SK-N-SH (cell line): Measurements from ENCODE around the gene NLRP7. TPM values are rescaled to one million over a fixed set of nuclear protein-coding genes. Genes with fewer than 3 reads are reported as not detected.

ENCODE experiments used
- CTCF ChIA-PET: fragments of 300-600, 350-600 bp; formaldehyde crosslinking; extraction: SDS; loops from one replicate; lab custom pipeline; 2021; lab: Yijun Ruan, JAX
- POLR2A ChIA-PET: fragments of 350-600 bp; sonication (Branson Sonifier 250); formaldehyde crosslinking; extraction: SDS; loops from one replicate; lab custom pipeline; 2020; ENCODE audit warnings: antibody characterized with exemption, inconsistent platforms; lab: Yijun Ruan, JAX
- DNase-seq: peaks from one replicate; pipeline ENCODE4 v3.0.0; 2012
- H2AFZ ChIP-seq: fragments of 200-600 bp; sonication (generic); 2 replicates; pipeline ENCODE4 v1.8.1; 2016; ENCODE audit warnings: antibody characterized with exemption, mild to moderate bottlenecking, low read depth
- H3F3A ChIP-seq: fragments of 200-600 bp; sonication (generic); replicated peaks from 2 replicates; pipeline ENCODE3; 2016; ENCODE audit warnings: antibody characterized with exemption, mild to moderate bottlenecking; ENCODE audit not compliant: insufficient read depth
- H3K27ac ChIP-seq, 2 experiments: fragments of 200-500 bp in 1 of 2; fragments of 200-600 bp in 1 of 2; sonication (Bioruptor generic) in 1 of 2; sonication (generic), shearing (Covaris generic) in 1 of 2; 2 replicates each; pipeline versions ENCODE4 v1.5.1 to v1.6.1; 2014 to 2016; ENCODE audit warnings: low read depth in 2 of 2, inconsistent platforms in 1 of 2, low read length in 1 of 2, mild to moderate bottlenecking in 1 of 2, mixed read lengths in 1 of 2
- H3K27me3 ChIP-seq: fragments of 200-600 bp; sonication (generic), shearing (Covaris generic); 2 replicates; pipeline ENCODE4 v1.6.1; 2016; ENCODE audit warnings: mixed run types; ENCODE audit not compliant: insufficient read depth
- H3K36me3 ChIP-seq, 2 experiments: fragments of 200-500 bp in 1 of 2; fragments of 200-600 bp in 1 of 2; sonication (Bioruptor generic) in 1 of 2; sonication (generic) in 1 of 2; replicated peaks in 1 of 2; 2 replicates each; pipeline versions ENCODE3 to v1.5.1; 2014 to 2016; ENCODE audit warnings: low read length in 1 of 2, mild to moderate bottlenecking in 1 of 2; ENCODE audit not compliant: insufficient read depth in 2 of 2, control insufficient read depth in 1 of 2
- H3K4me1 ChIP-seq, 2 experiments: fragments of 200-500 bp in 1 of 2; fragments of 200-600 bp in 1 of 2; sonication (Bioruptor generic) in 1 of 2; sonication (generic), shearing (Covaris generic) in 1 of 2; 2 replicates each; pipeline versions ENCODE4 v1.5.1 to v1.6.1; 2014 to 2016; ENCODE audit warnings: low read depth in 1 of 2, low read length in 1 of 2, mixed run types in 1 of 2; ENCODE audit not compliant: insufficient read depth in 2 of 2, control insufficient read depth in 1 of 2
- H3K4me2 ChIP-seq: fragments of 200-600 bp; sonication (generic), shearing (Covaris generic); 2 replicates; pipeline ENCODE4 v1.6.1; 2017; ENCODE audit warnings: mixed run types
- H3K4me3 ChIP-seq, 2 experiments: fragments of 200-500 bp in 1 of 2; fragments of 200-600 bp in 1 of 2; sonication (Bioruptor generic) in 1 of 2; sonication (generic), shearing (Covaris generic) in 1 of 2; 2 replicates each; pipeline versions ENCODE4 v1.5.1 to v1.8.1; 2014 to 2016; ENCODE audit warnings: low read depth in 2 of 2, inconsistent platforms in 1 of 2, low read length in 1 of 2, mild to moderate bottlenecking in 1 of 2, mixed read lengths in 1 of 2, moderate library complexity in 1 of 2
- H3K79me2 ChIP-seq: fragments of 200-600 bp; sonication (generic); 2 replicates; pipeline ENCODE4 v1.8.1; 2017; ENCODE audit warnings: mild to moderate bottlenecking; ENCODE audit not compliant: insufficient read depth
- H3K9ac ChIP-seq: fragments of 200-600 bp; sonication (generic); 2 replicates; pipeline ENCODE4 v1.6.1; 2017; ENCODE audit warnings: mixed run types
- H3K9me2 ChIP-seq: fragments of 200-600 bp; sonication (generic); 2 replicates; pipeline ENCODE4 v1.6.1; 2017; ENCODE audit warnings: mixed run types
- H3K9me3 ChIP-seq: fragments of 200-600 bp; sonication (generic); 2 replicates; pipeline ENCODE4 v1.6.1; 2017; ENCODE audit warnings: mixed run types, mild to moderate bottlenecking, moderate library complexity
- H4K20me1 ChIP-seq: fragments of 200-600 bp; sonication (generic); 2 replicates; pipeline ENCODE4 v1.6.1; 2017; ENCODE audit warnings: mild to moderate bottlenecking, mixed run types; ENCODE audit not compliant: insufficient read depth
- ELF1 ChIP-seq: IDR thresholded peaks from 2 replicates; pipeline ENCODE4 v1.4.0; 2012
- EZH2phosphoT487 ChIP-seq: fragments of 200-600 bp; sonication (generic); IDR thresholded peaks from 2 replicates; pipeline ENCODE4 v1.6.1; 2017; ENCODE audit warnings: low read depth, mixed run types, mild to moderate bottlenecking, antibody characterized with exemption, moderate library complexity, borderline replicate concordance
- FOXJ3 ChIP-seq: sonication (generic); formaldehyde crosslinking; IDR thresholded peaks from 2 replicates; pipeline ENCODE4 v1.5.1; 2020; ENCODE audit warnings: mild to moderate bottlenecking, missing genetic modification reagents
- GABPA ChIP-seq: IDR thresholded peaks from 2 replicates; pipeline ENCODE4 v1.4.0; 2012; ENCODE audit warnings: low read depth, mild to moderate bottlenecking
- MEF2A ChIP-seq: IDR thresholded peaks from 2 replicates; pipeline ENCODE4 v1.4.0; 2012; ENCODE audit warnings: low read depth, borderline replicate concordance
- MXI1 ChIP-seq: IDR thresholded peaks from 2 replicates; pipeline ENCODE4 v1.6.1; 2012; ENCODE audit warnings: mild to moderate bottlenecking, low read depth, low read length, improper control_type of control experiment
- NFIC ChIP-seq: IDR thresholded peaks from 2 replicates; pipeline ENCODE4 v1.4.0; 2012; ENCODE audit warnings: borderline replicate concordance
- NRF1 ChIP-seq: IDR thresholded peaks from 2 replicates; pipeline ENCODE4 v1.6.1; 2012; ENCODE audit warnings: low read depth, mild to moderate bottlenecking, low read length
- RCOR1 ChIP-seq: fragments of 150-350 bp; IDR thresholded peaks from 2 replicates; pipeline ENCODE4 v1.6.1; 2017; ENCODE audit warnings: antibody characterized with exemption, low read length
- RFX5 ChIP-seq: IDR thresholded peaks from 2 replicates; pipeline ENCODE4 v1.6.1; 2012; ENCODE audit warnings: mild to moderate bottlenecking, improper control_type of control experiment, low read length
- RXRA ChIP-seq: IDR thresholded peaks from 2 replicates; pipeline ENCODE4 v1.4.0; 2012; ENCODE audit warnings: low read depth, mild to moderate bottlenecking, borderline replicate concordance
- SIN3A ChIP-seq: IDR thresholded peaks from 2 replicates; pipeline ENCODE4 v1.6.1; 2012; ENCODE audit warnings: low read depth, mild to moderate bottlenecking, low read length, moderate library complexity, borderline replicate concordance
- TCF12 ChIP-seq: IDR thresholded peaks from 2 replicates; pipeline ENCODE4 v1.4.0; 2012
- YY1 ChIP-seq: IDR thresholded peaks from 2 replicates; pipeline ENCODE4 v1.4.0; 2012; ENCODE audit warnings: low read depth, mild to moderate bottlenecking
- WGBS: methylation state at CpG from one replicate; pipeline ENCODE4 v1.1.6; 2017; ENCODE audit warnings: low lambda C conversion rate; 5-methylcytosine and 5-hydroxymethylcytosine counted together
- polyA plus RNA-seq, 3 experiments: library from polyadenylated mRNA; depleted of rRNA; stranded (reverse); fragments of >200 nt; gene quantifications; 2 replicates each; pipeline ENCODE4 v1.2.3, GENCODE V29; 2012
- TF ChIP-seq, protein P1 (sequence below): IDR thresholded peaks from 2 replicates; pipeline ENCODE4; 2012
- TF ChIP-seq, protein P2 (sequence below): IDR thresholded peaks from 2 replicates; pipeline ENCODE4 v1.6.1; 2012; ENCODE audit warnings: mild to moderate bottlenecking, low read depth, low read length, moderate library complexity
- TF ChIP-seq, protein P3 (sequence below): fragments of 200-600 bp; sonication (generic); IDR thresholded peaks from 2 replicates; pipeline ENCODE4 v1.6.1; 2017; ENCODE audit warnings: antibody characterized with exemption, mild to moderate bottlenecking, moderate library complexity
- TF ChIP-seq, protein P4 (sequence below): fragments of 150-350 bp; IDR thresholded peaks from 2 replicates; pipeline ENCODE4 v1.6.1; 2016; ENCODE audit warnings: mild to moderate bottlenecking, low read depth, low read length

NLRP7 gene
- polyA plus RNA-seq, 1 of the 3 experiments (the other 2 are of a cell fraction), result not detected

DNA sequence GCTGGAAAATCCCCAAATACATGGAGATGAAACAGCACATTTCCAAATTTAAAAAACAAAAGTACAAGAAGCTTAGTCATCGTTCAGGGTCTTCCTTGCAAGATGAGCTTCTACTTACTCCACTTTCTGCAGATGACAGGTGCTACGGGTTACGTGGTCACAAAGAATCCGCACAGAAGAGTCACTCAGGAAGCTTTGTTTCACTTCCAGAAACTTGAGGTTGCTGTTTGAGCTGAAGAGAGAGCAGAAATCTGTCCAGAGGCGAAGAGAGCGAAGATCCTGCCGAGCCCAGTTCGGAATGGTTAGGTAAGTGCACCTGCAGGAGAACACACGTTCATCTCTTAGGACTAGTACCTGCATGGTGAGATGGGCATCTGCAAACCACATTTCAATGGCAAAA, 9.4 kb downstream of the NLRP7 start:
- WGBS, result 6% methylated on average over 7 of the region's 9 CpGs
- Histone ChIP-seq H3K27me3 (peaks cover 91% of the 10 kb centered on the region), H4K20me1 (no peaks in the 10 kb centered on the region), H2AFZ (no peak overlapping the region), H3K4me2 (no peak overlapping the region), H3K36me3 (no peaks in the 10 kb centered on the region), H3K79me2 (no peaks in the 10 kb centered on the region), H3K9me3 (no peaks in the 10 kb centered on the region), H3K4me1 (no peaks in the 10 kb centered on the region), H3K4me3 (no peak overlapping the region), H3K9me2 (no peaks in the 10 kb centered on the region), H3K9ac (no peak overlapping the region), H3F3A (no peaks in the 10 kb centered on the region), H3K27ac (no peak overlapping the region)
- ChIA-PET CTCF (no interaction called here), POLR2A (interaction anchor here (0.7 kb wide), 1 partner anchor 547 kb away, joined by 3 read pairs; no protein-coding TSS in a partner anchor)
- TF ChIP-seq, protein P1, sequence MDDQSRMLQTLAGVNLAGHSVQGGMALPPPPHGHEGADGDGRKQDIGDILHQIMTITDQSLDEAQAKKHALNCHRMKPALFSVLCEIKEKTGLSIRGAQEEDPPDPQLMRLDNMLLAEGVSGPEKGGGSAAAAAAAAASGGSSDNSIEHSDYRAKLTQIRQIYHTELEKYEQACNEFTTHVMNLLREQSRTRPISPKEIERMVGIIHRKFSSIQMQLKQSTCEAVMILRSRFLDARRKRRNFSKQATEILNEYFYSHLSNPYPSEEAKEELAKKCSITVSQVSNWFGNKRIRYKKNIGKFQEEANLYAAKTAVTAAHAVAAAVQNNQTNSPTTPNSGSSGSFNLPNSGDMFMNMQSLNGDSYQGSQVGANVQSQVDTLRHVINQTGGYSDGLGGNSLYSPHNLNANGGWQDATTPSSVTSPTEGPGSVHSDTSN, result no peak
- no peak for TF ChIP-seq MEF2A
- TF ChIP-seq, protein P2, sequence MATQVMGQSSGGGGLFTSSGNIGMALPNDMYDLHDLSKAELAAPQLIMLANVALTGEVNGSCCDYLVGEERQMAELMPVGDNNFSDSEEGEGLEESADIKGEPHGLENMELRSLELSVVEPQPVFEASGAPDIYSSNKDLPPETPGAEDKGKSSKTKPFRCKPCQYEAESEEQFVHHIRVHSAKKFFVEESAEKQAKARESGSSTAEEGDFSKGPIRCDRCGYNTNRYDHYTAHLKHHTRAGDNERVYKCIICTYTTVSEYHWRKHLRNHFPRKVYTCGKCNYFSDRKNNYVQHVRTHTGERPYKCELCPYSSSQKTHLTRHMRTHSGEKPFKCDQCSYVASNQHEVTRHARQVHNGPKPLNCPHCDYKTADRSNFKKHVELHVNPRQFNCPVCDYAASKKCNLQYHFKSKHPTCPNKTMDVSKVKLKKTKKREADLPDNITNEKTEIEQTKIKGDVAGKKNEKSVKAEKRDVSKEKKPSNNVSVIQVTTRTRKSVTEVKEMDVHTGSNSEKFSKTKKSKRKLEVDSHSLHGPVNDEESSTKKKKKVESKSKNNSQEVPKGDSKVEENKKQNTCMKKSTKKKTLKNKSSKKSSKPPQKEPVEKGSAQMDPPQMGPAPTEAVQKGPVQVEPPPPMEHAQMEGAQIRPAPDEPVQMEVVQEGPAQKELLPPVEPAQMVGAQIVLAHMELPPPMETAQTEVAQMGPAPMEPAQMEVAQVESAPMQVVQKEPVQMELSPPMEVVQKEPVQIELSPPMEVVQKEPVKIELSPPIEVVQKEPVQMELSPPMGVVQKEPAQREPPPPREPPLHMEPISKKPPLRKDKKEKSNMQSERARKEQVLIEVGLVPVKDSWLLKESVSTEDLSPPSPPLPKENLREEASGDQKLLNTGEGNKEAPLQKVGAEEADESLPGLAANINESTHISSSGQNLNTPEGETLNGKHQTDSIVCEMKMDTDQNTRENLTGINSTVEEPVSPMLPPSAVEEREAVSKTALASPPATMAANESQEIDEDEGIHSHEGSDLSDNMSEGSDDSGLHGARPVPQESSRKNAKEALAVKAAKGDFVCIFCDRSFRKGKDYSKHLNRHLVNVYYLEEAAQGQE, result no peak
- TF ChIP-seq TCF12, result no peak
- TF ChIP-seq, protein P3, sequence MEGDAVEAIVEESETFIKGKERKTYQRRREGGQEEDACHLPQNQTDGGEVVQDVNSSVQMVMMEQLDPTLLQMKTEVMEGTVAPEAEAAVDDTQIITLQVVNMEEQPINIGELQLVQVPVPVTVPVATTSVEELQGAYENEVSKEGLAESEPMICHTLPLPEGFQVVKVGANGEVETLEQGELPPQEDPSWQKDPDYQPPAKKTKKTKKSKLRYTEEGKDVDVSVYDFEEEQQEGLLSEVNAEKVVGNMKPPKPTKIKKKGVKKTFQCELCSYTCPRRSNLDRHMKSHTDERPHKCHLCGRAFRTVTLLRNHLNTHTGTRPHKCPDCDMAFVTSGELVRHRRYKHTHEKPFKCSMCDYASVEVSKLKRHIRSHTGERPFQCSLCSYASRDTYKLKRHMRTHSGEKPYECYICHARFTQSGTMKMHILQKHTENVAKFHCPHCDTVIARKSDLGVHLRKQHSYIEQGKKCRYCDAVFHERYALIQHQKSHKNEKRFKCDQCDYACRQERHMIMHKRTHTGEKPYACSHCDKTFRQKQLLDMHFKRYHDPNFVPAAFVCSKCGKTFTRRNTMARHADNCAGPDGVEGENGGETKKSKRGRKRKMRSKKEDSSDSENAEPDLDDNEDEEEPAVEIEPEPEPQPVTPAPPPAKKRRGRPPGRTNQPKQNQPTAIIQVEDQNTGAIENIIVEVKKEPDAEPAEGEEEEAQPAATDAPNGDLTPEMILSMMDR, result no peak
- TF ChIP-seq EZH2phosphoT487, result no peak
- TF ChIP-seq SIN3A, result no peak
- no peak for TF ChIP-seq MXI1
- TF ChIP-seq NRF1, result no peak
- TF ChIP-seq RCOR1, result no peak
- TF ChIP-seq, protein P4, sequence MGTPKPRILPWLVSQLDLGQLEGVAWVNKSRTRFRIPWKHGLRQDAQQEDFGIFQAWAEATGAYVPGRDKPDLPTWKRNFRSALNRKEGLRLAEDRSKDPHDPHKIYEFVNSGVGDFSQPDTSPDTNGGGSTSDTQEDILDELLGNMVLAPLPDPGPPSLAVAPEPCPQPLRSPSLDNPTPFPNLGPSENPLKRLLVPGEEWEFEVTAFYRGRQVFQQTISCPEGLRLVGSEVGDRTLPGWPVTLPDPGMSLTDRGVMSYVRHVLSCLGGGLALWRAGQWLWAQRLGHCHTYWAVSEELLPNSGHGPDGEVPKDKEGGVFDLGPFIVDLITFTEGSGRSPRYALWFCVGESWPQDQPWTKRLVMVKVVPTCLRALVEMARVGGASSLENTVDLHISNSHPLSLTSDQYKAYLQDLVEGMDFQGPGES, result no peak
- TF ChIP-seq NFIC, result no peak
- no peak for TF ChIP-seq YY1
- no peak for TF ChIP-seq RFX5
- TF ChIP-seq RXRA, result no peak
- TF ChIP-seq ELF1, result no peak
- no peak for TF ChIP-seq GABPA
- no peak for TF ChIP-seq FOXJ3 (CRISPR knock-in tag)
- DNase-seq, result no peak
